ENCODE measurements around the gene TPRA1. TPM values are rescaled to one million over a fixed set of nuclear protein-coding genes. Genes with fewer than 3 reads are reported as not detected.

Gene TPRA1
- total RNA-seq, 4 donors from 2014 or later = 19.2 to 25.7 (median 21.0) TPM

GRCh38 chr3:127634653-127635052 is 44.1 kb upstream of the TPRA1 start:
- H3K27ac ChIP-seq = no peak overlapping the region
- H3K36me3 ChIP-seq = no peaks in the 10 kb centered on the region
- TF ChIP-seq POLR2A (IDR thresholded peaks at IDR 0.05) (no peak), CTCF (IDR thresholded peaks at IDR 0.05) (no peak)
- H3K4me1 ChIP-seq = peaks cover 8 to 9% (median 8%) of the 10 kb centered on the region in 3 donors
- intact Hi-C loops (cut with DNase I) = no loop called here
- no peak for DNase-seq
- H3K9me3 ChIP-seq = no peaks in the 10 kb centered on the region
- peaks cover 0 to 38% (median 0%) of the 10 kb centered on the region in 4 donors for H3K27me3 ChIP-seq
- WGBS, 2 donors = 90 to 92% methylated on average over 12 of the region's 12 CpGs
- H3K4me3 ChIP-seq = no peak overlapping the region

DNA sequence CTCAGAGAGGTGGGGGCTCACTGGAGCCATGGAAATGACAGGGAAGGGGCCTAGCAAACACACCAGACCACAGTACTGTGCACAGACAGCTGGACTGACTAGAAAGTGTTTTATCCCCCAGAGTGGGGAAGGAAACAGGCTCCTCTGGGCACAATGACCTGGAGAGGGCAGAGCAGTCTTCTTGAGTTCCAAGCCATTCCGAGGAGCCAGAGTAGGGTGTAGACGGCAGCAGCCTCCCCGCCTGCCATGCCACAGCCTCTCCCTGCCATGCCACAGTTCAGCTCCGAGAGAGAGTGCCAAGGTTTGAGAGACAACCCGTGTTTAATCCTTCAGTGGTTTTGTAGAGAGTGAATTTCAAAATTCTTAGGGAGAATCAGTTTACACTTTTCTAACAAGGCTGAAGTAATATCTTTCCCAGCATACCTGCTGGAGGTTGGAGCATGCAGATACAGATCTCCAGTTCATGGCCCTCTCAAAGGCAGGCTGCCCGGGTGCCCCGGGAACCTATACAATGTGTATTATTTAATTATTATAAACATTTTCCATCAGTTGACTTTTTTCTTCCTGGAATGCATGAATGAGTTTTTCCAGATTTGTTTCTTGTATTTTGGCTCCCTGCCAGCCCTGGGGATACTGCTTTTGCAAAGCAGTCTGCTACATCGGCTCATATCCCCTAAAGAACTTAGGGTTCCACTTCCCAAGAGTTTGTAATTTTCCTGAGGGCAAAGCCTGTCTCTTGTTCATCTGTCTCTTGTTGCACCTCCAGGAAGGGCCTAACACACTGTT is 41.7 kb upstream of the TPRA1 start:
- Histone ChIP-seq H3K9me3 (no peaks in the 10 kb centered on the region), H3K36me3 (no peaks in the 10 kb centered on the region), H3K27ac (no peak overlapping the region), H3K27me3 (peaks cover 0 to 56% (median 0%) of the 10 kb centered on the region in 4 donors), H3K4me1 (peaks cover 11 to 14% (median 13%) of the 10 kb centered on the region in 3 donors), H3K4me3 (no peak overlapping the region)
- DNase-seq = no peak
- WGBS, 2 donors = 66 to 69% methylated on average over 7 to 8 of the region's 8 CpGs
- intact Hi-C loops (cut with DNase I) = no loop called here
- TF ChIP-seq CTCF (IDR thresholded peaks at IDR 0.05) (no peak), POLR2A (IDR thresholded peaks at IDR 0.05) (no peak)

- WGBS, 2 donors = 89 to 90% methylated on average over 10 to 11 of the region's 12 CpGs
- Histone ChIP-seq H3K27ac (no peak overlapping the region), H3K36me3 (no peaks in the 10 kb centered on the region), H3K27me3 (peaks cover 0 to 48% (median 0%) of the 10 kb centered on the region in 4 donors), H3K9me3 (no peaks in the 10 kb centered on the region), H3K4me1 (peaks cover 11 to 14% (median 13%) of the 10 kb centered on the region in 3 donors), H3K4me3 (no peak overlapping the region)
- no peak for DNase-seq
- TF ChIP-seq CTCF (IDR thresholded peaks at IDR 0.05) = no peak
- TF ChIP-seq POLR2A (IDR thresholded peaks at IDR 0.05) = no peak
- intact Hi-C loops (cut with DNase I) = no loop called here
Measured at GRCh38 chr3:127630811-127631714, 40.5 kb upstream of the TPRA1 start.

DNA sequence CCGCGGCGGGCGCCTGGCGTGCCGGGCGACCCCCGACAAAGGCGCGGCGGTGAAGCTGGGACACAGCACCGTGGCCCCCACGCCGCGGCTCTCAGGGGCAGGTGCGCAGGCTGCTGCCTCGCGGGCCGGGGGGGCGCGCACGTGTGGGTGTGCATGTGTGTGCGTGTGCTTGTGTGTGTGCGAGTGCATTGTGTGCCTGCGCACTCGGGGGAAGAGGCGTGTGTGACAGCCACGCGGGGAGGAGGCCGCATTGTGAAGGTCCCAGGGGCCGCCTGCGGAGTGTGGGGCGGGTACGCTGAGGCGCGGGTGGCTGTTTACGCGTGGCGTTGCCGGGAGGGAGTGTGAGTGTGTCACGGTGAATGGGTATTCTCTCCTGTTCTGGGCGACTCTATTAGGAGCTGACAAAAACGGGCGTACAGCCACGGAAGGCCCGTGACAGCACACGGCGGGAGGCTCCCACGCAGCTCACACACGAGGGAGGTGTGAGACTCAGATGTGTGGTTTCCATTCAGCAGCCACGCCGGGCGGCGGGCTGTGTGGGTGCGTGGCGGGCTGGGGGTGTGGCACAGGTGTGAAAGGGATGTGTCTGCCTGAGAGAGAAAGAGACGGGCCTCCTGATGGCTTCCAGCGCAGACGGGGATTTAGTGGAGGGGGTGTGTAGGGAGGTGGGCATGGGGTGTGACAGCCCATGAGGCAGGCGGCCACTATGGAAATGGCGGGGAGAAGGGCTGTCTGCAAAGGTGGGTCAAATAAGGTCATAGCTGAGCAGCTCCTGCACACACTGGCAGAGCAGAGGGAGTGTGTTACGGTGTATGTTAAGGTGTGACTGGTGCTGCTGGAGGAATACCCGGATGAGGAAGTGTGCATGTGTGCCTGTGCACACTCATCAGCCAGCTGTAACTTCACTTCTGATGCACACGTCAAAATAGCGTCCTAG is 39.2 kb upstream of the TPRA1 start:
- TF ChIP-seq CTCF (IDR thresholded peaks at IDR 0.05) (no peak), POLR2A (IDR thresholded peaks at IDR 0.05) (no peak)
- H3K36me3 ChIP-seq = no peaks in the 10 kb centered on the region
- H3K27me3 ChIP-seq = peaks cover 0 to 48% (median 0%) of the 10 kb centered on the region in 4 donors
- DNase-seq = no peak
- no peaks in the 10 kb centered on the region for H3K9me3 ChIP-seq
- peak overlapping the region; percentile 34 to 73 (median 48) for H3K4me3 ChIP-seq
- intact Hi-C loops (cut with DNase I) = no loop called here
- 11 to 27% methylated on average over 15 to 40 of the region's 65 CpGs for WGBS, 2 donors
- peaks cover 11 to 14% (median 13%) of the 10 kb centered on the region in 3 donors for H3K4me1 ChIP-seq
- H3K27ac ChIP-seq = no peak overlapping the region
